ENCODE measurements around the gene KIF2C.
"Not testable (repeated sequence)": the region's sequence is repeated elsewhere in the genome, so short reads cannot be mapped to it uniquely, and the experiment has no call there.

Gene KIF2C

GRCh38 chr1:44810101-44810761 is 70.6 kb downstream of the KIF2C start:
- DNase-seq: peak in 16 of 58 donors; percentile 11 to 63 (median 30)

DNA sequence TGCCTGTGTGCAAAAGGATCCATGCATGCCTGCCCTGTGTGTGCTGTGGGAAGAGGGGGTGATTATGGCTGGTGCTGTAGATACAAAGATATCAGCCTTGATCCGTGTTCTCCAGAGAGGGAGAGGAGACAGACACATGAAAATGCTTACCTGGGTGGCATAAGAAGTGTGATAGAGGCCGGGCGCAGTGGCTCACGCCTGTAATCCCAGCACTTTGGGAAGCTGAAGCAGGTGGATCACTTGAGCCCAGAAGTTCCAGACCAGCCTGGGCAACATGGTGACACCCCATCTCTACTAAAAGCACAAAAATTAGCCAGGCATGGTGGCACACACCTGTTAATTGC is 71.1 kb downstream of the KIF2C start:
- DNase-seq: not testable (repeated sequence)

GRCh38 chr1:44811234-44811633 is 71.6 kb downstream of the KIF2C start:
- no peak for DNase-seq

GRCh38 chr1:44812822-44813543 is 73.3 kb downstream of the KIF2C start:
- peak in 13 of 58 donors; percentile 48 to 72 (median 61) for DNase-seq

DNA sequence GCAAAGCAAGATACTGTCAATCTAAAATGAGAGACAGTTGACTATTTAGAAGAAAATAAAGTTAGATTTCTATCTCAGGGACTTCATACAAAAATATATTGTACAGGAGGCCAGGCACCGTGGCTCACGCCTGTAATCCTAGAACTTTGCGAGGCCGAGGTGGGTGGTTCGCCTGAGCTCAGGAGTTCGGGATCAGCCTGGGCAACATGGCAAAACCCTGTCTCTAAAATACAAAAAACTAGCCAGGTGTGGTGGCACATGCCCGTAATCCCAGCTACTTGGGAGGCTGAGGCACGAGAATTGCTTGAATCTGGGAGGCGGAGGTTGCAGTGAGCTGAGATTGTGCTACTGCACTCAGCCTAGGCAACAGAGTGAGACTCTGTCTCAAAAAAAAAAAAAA is 76.3 kb downstream of the KIF2C start:
- DNase-seq: not testable (repeated sequence)

DNA sequence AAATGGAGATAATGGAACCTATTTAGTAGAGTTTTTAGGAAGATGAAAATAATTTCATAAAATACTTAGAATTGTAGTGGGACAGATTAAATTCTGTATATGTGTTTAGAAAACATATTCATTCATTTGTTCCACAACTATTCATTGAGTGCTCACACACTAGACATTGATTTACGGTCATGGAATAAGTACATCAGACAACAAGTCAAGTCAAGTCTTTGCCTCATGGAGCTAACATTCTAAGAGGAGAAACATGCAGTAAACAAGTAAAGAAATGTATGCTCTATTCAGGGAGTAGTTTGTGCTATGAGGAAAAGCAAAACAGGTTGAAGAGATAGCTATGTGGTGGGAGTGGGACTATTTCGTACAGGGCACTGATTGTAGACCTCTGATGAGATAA is 77.7 kb downstream of the KIF2C start:
- no peak for DNase-seq

All from anterior cingulate cortex (tissue), 58 donors.